Pons (tissue), 1 donor: Measurements from ENCODE around the gene SLC26A1.
"Not testable (repeated sequence)": the region's sequence is repeated elsewhere in the genome, so short reads cannot be mapped to it uniquely, and the experiment has no call there.

ENCODE experiments used
- DNase-seq: peaks from one replicate; pipeline ENCODE4 v3.0.0-alpha.2; 2016; ENCODE audit warnings: low spot score

The SLC26A1 gene

DNA sequence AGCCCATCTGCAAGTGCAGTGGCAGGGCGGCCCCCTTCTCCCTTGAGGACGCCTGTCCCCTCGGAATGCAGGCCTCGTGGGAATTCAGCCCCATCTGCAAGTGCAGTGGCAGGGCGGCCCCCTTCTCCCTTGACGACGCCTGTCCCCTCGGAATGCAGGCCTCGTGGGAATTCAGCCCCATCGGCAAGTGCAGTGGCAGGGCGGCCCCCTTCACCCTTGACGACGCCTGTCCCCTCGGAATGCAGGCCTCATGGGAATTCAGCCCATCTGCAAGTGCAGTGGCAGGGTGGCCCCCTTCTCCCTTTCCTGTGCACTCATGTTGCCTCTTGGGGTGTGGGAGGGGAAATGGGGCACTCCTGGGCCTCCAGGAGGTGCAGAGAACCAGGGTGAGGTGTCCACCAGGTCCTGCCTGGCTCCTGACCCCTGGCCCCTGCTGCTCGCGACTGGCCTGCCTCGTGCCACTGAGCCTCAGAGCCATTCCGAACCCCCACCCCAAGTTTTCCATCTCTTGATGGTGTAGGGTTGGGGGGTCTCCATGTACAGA, 6.8 kb upstream of the SLC26A1 start:
- DNase-seq: no peak

DNA sequence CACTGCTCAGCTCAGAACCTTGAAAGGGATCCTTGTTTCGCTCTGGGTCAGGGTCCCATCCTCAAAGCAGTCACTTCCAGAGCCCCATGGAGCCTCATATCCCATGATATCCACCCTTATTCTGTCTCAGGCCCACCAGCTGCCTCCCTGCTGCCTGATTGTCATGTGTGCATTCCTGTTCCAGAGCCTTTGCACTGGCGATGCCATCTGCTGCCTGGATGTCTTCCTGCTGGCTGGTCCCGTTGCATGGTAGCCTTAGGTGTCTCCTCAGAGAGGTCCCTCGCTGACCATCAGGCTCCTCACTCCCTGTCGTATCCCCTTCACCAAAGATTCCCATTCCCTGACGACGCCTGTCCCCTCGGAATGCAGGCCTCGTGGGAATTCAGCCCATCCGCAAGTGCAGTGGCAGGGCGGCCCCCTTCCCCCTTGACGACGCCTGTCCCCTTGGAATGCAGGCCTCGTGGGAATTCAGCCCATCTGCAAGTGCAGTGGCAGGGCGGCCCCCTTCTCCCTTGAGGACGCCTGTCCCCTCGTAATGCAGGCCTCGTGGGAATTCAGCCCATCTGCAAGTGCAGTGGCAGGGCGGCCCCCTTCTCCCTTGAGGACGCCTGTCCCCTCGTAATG, 6.1 kb upstream of the SLC26A1 start:
- not testable (repeated sequence) for DNase-seq

DNA sequence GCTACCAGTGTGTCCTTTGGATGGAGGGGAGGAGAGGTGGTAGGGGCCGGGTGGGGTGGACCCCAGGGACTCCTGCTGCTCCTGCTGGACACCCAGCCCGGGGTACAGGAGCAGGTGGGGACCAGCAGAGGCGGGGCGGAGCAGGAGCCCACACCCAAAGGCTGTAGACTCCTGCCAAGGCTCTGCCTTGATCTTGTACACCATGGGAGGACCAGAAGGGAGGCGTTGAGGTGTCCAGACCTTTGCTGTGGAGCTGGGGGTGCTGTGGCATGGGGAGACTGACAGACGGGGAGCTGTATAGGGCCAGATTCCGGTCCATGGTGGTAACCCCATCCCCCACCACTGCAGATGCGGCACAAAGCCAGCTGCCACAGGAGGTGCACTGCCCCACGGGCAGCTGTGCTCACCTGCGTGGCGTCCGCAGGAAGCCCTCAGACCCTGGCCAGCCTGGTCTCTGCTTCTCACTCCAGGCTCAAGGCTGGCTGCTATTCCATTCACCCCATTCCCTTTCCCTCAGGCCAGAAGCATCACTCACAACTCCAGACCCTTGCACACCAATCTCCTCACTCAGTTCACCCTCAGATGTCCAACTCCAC, 5.0 kb upstream of the SLC26A1 start:
- DNase-seq: no peak

DNA sequence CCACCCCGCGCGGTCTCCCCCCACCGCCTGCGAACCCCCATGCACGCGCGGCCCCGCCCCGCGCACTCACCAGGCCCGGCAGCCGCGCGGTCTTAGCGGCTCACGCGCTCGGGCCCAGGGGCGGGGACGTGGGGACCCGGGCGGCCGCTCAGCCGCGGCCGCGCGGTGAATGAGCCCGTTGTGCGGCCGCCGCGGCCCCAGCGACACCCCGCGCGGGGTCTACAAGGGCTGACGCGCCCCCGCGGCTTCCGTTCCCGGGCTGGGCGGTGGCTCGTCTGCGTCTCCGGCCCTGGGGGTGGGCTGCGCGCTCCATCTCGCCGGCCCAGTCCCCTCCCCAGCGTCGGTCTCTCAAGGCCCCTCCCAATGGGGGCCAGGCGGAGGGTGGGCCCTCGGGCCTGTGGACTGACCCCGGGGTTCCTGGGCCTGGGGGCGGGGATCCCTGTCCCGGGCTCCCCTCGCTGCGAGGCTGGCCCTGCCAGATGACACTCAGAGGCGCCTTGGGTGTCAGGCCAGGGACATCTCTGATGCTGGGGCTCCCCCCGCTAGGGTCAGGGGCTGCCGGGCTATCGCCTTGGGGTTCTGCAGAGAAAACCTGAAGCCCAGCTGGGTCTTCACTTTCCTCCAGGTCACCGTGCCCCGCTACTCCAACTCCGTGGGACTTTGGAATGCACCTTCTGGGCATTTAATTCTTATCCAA, 4.3 kb upstream of the SLC26A1 start:
- peak; percentile 50 for DNase-seq

GRCh38 chr4:996997-997374, 3.8 kb upstream of the SLC26A1 start:
- no peak for DNase-seq

DNA sequence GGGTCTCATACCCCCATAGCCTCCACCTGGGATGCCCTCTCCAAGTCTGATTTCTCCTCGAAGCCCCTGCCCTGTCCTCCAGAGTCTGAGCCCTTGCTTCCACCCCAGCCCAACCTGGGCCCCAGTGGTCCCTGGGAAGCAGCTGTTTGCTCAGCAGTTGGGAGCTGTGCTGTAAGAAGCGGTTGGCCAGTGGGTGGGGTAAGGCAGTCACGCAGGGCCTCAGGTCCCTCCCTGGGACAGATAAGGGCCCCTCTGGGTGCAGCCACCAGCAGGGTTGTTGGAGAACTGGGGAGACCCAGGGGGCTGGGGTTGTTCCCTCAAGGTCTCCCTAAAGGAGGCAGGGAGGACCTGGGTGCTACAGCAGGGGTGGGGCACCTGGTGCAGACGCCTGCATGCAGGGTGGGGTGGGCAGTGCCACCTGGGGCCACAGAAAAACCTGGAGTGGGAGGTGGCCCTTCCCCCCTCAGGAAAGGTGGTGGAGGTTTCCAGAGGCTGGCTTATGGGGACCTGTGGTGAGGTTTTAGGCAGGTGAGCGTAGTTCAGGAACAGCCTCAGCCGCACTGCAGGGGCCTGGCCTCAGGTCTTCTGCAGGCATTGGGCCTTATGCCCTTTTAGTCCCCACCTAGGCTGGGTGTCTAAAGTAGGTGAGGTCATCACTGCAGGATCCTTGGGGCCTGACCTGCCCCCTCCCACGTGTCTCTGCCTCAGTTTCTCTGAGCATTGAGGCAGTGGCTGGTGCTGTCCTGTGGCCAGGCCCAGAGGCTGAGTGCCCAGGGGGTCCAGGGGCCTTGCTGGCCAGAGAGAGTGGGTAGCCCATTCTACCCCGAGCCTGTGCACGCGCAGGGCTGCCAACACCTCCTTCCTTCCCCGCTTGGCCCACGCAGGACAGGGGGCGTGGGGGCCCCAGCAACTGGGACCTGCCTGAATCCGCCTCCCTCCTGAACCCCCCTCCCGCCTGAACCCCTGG, 3.1 kb upstream of the SLC26A1 start:
- no peak for DNase-seq

GRCh38 chr4:995311-996026, 2.3 kb upstream of the SLC26A1 start:
- DNase-seq: no peak

DNA sequence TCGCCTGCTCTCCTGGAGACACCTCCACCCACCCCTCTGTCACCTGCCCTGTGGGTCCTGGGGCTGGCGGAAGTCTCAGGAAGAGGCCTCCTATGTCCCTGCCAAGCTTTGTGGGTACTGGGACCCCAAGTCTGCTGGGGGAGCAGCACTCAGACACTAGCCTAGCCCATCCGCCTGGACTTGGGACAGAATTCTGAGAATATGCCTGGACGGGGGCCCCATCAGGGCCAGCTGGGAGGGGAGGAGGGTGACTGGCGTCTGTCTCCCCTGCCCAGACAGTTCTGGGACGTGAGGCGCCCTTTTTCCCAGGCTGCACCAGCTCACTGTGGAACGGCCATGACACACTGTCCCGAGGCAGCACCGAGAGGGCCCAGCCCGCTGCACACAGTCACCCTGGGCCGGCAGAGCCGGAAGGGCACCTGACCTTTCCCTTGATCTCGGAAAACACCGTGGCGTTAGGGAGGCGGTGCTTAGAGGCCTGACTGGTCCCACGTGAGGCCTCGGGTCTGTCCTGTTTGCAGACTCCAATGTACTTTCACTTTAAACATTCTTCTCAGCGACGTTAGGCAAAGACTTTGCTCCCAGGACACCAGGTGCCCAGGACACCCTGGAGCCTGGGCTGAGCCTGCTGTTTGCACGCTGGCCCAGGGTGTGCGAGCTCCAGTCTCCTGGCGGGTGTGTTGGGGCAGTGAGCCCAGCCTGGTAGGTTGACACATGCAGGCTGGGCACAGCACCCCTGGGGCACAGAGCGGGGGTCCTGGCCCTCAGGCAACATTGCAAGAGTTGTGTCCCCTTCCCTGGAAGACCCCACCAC, 700 bp downstream of the SLC26A1 start:
- no peak for DNase-seq

DNA sequence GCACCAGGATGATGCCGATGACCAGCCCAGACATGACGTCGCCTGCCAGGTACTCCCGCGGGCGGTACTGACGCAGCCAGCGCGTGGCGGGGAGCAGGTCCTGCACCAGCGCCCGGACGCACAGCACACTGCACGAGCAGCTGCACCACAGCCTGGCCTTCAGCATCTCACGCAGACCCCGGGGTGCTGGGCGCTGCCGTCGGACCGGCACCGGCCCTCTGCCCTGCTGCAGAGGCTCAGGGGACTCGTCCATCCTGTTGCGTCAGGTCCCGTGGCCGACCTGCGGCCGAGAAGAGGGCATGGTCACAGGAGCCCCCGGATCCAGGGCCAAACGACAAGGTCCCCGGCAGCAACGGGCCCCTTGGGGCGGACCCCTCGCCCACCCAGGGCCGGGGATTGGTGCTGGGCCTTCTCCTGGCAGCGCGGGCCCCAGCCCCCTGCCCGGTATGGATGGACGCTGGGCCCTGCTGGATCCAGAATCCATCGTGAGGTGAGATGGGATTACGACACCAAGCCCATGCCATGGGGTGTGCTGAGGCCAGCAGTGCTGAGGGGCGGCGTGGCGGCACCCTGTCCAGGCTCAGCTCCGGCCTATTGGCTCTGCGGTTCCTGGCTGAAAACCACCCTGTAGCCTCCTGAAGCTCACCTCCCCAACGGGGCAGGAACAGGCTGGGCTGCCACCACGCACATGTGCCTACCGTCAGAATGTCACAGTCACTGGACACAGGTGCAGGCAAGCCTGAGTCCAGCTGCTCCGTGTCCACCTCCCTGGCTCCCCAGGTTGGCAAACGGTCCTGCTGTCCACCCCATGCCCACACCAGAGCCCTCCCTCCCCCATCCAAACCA, 1.5 kb downstream of the SLC26A1 start:
- no peak for DNase-seq

DNA sequence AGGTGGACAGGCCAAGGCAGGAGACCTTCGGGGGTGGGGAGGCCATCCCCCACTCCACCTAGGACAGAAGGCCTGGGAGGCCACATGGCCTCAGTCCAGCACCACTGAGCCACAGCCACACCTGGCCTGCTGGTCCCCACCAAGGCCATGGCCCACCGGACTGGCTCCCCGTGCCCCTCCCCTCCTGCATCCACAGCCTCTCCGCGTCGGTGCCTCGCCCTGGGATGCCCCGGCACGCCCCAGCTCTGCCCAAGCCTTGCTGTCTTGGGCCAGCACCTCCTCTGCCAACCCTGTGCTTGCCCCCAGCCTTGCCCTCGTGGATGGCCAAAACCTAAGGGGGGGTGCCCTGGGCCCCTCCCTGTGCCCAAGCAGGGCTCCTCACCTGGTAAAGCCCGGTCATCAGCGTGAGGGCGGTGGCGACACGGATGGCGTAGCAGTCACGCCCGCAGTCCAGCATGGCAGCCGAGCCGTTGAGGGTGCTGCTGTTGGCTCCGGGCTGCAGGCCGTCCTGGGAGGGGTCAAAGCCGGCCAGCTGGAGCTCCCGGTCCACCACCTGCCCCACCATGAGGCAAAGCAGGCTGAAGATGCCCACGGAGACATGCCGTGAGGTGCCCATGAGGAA, 2.3 kb downstream of the SLC26A1 start:
- no peak for DNase-seq

GRCh38 chr4:989722-990471, 3.3 kb downstream of the SLC26A1 start:
- no peak for DNase-seq

- no peak for DNase-seq
Observed at GRCh38 chr4:988726-989721, 4.2 kb downstream of the SLC26A1 start.

DNA sequence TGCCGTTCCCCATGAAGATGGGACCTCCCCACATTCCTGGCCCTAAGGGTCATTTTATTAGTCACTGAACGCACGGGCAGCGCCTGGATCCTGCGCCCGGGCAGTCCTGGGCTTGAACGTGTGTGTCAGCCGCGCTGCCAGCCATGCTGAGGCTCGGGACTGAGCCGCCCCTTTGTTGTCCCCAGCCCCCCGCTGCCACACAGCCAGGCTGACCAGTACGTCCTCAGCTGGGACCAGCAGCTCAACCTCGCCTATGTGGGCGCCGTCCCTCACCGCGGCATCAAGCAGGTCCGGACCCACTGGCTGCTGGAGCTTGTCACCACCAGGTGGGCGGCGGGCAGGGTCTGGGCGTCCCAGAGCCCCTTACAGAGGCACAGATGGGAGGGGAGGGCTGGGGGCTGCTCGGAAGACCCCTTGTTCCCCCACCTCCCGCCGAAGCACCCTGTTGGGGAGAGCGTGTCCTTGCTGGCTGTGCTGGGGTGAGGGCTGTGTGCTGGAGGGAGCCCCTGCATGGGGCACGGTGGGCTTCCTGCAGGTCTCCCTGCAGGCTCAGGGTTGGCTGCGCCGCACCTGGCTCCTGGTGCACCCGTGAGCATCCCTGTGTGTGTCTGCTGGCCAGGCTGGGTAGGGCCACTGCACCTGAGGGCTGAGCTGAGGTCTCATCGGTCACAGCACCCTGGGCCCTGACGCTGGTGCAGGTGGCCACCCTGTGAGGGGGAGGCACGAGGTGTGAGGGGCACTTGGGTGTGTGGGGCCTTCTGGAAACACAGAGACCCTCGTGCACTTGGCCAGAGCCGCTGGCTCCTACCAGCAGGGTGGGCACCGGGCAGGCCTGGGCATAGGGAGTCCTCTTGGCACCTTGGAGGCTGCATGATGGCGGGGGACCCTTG, 5.3 kb downstream of the SLC26A1 start:
- no peak for DNase-seq

DNA sequence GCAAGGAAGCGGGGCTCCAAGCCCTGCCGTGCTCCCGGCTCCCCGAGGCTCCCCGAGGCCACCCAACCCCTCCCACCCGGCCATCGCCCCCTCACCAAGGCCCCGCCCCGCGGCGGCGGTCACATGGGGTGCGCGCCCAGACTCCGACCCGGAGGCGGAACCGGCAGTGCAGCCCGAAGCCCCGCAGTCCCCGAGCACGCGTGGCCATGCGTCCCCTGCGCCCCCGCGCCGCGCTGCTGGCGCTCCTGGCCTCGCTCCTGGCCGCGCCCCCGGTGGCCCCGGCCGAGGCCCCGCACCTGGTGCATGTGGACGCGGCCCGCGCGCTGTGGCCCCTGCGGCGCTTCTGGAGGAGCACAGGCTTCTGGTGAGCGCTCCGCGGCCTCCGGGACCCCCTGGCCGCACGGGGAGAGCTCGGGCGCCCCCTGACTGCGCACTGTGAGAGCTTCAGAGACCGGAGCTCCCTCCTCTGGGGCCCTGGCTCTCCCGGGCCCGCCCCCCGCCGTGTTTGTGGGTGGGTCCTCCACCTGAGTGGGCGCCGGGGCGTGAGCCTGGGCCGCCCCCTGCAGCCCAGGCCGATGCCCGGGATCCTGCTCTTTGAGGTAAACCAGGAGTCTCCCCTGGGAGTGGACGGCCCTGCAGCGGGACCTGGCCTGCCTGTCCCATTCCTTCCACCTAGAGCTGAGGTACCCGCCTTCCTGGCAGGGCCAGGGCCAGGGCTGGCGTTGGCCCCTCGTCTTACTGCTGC, 6.2 kb downstream of the SLC26A1 start, which contains the start of gene IDUA:
Gene IDUA, plus strand, starts transcription at position 166 of the 745 bp plus-strand sequence. Its CDS starts 41 bp downstream, at position 207.
- peak; percentile 63 for DNase-seq

DNA sequence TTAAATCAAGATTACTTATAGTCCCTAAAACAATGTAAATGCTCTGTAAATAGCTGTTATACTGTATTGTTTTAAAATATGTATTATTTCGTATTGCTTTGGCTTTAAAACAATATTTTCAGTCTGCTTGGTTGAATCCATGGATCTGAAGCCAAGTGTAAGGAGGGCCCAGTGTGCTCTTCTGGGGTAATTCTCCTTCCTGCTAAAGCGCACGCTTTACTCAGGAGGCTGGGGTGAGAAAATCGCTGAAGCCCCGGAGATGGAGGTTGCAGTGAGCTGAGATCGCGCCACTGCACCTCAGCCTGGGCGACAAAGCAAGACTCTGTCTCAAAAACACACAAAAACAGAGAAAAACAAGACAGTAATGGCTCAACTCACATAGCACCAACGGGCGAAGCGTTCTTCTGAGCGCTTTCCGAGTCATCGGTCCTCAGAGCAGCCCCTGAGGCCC, 6.8 kb downstream of the SLC26A1 start:
- DNase-seq: peak; percentile 26
